Fibroblast of villous mesenchyme (primary cell): Measurements from ENCODE around the gene DLGAP3. TPM values are rescaled to one million over a fixed set of nuclear protein-coding genes. Genes with fewer than 3 reads are reported as not detected.

Experiments used
- DNase-seq: peaks from one replicate; pipeline ENCODE4 v3.0.0-alpha.2; 2010; ENCODE audit warnings: low read depth
- H3K4me3 ChIP-seq: 2 replicates; pipeline ENCODE4 v1.5.1; 2011; ENCODE audit warnings: low read depth, mild to moderate bottlenecking, low read length
- CTCF ChIP-seq: IDR thresholded peaks from 2 replicates; pipeline ENCODE4 v1.5.1; 2012; ENCODE audit warnings: low read depth, mild to moderate bottlenecking, low read length; ENCODE audit not compliant: insufficient read depth
- total RNA-seq: library from RNA; depleted of rRNA; stranded (reverse); fragments of >200 nt; gene quantifications from 2 replicates; pipeline ENCODE4 v1.2.3, GENCODE V29; 2012

Gene DLGAP3
- total RNA-seq, 1 donor = under 0.01 TPM

GRCh38 chr1:34901919-34902318, 27.5 kb downstream of the DLGAP3 start:
- H3K4me3 ChIP-seq = no peak overlapping the region
- TF ChIP-seq CTCF = no peak
- no peak for DNase-seq

GRCh38 chr1:34900775-34901502, 28.5 kb downstream of the DLGAP3 start:
- TF ChIP-seq CTCF = no peak
- H3K4me3 ChIP-seq = no peak overlapping the region
- no peak for DNase-seq

GRCh38 chr1:34899906-34900305, 29.5 kb downstream of the DLGAP3 start:
- DNase-seq = no peak
- no peak overlapping the region for H3K4me3 ChIP-seq
- no peak for TF ChIP-seq CTCF

- TF ChIP-seq CTCF = no peak
- no peak for DNase-seq
- H3K4me3 ChIP-seq = no peak overlapping the region
Measured at GRCh38 chr1:34899471-34899870, 30.0 kb downstream of the DLGAP3 start.

- DNase-seq = no peak
- H3K4me3 ChIP-seq = no peak overlapping the region
- no peak for TF ChIP-seq CTCF
Measured at GRCh38 chr1:34898330-34898761, 31.1 kb downstream of the DLGAP3 start.

GRCh38 chr1:34896612-34897011, 32.8 kb downstream of the DLGAP3 start:
- DNase-seq = peak; percentile 10
- no peak overlapping the region for H3K4me3 ChIP-seq
- peak; percentile 24 for TF ChIP-seq CTCF

GRCh38 chr1:34889705-34890104, 39.7 kb downstream of the DLGAP3 start:
- DNase-seq = no peak
- no peak overlapping the region for H3K4me3 ChIP-seq
- TF ChIP-seq CTCF = no peak
